SK-N-SH (cell line): Measurements from ENCODE around the gene MCC. TPM values are rescaled to one million over a fixed set of nuclear protein-coding genes. Genes with fewer than 3 reads are reported as not detected.
A peak's percentile ranks its signal among the peaks of the same experiment; 100 is the strongest.

Source experiments
- CTCF ChIA-PET: fragments of 300-600, 350-600 bp; formaldehyde crosslinking; extraction: SDS; loops from one replicate; lab custom pipeline; 2021; lab: Yijun Ruan, JAX
- POLR2A ChIA-PET: fragments of 350-600 bp; sonication (Branson Sonifier 250); formaldehyde crosslinking; extraction: SDS; loops from one replicate; lab custom pipeline; 2020; ENCODE audit warnings: antibody characterized with exemption, inconsistent platforms; lab: Yijun Ruan, JAX
- DNase-seq: peaks from one replicate; pipeline ENCODE4 v3.0.0; 2012
- H2AFZ ChIP-seq: fragments of 200-600 bp; sonication (generic); 2 replicates; pipeline ENCODE4 v1.8.1; 2016; ENCODE audit warnings: antibody characterized with exemption, mild to moderate bottlenecking, low read depth
- H3F3A ChIP-seq: fragments of 200-600 bp; sonication (generic); replicated peaks from 2 replicates; pipeline ENCODE3; 2016; ENCODE audit warnings: antibody characterized with exemption, mild to moderate bottlenecking; ENCODE audit not compliant: insufficient read depth
- H3K27ac ChIP-seq, 2 experiments: fragments of 200-500 bp in 1 of 2; fragments of 200-600 bp in 1 of 2; sonication (Bioruptor generic) in 1 of 2; sonication (generic), shearing (Covaris generic) in 1 of 2; 2 replicates each; pipeline versions ENCODE4 v1.5.1 to v1.6.1; 2014 to 2016; ENCODE audit warnings: low read depth in 2 of 2, inconsistent platforms in 1 of 2, low read length in 1 of 2, mild to moderate bottlenecking in 1 of 2, mixed read lengths in 1 of 2
- H3K27me3 ChIP-seq: fragments of 200-600 bp; sonication (generic), shearing (Covaris generic); 2 replicates; pipeline ENCODE4 v1.6.1; 2016; ENCODE audit warnings: mixed run types; ENCODE audit not compliant: insufficient read depth
- H3K36me3 ChIP-seq, 2 experiments: fragments of 200-500 bp in 1 of 2; fragments of 200-600 bp in 1 of 2; sonication (Bioruptor generic) in 1 of 2; sonication (generic) in 1 of 2; replicated peaks in 1 of 2; 2 replicates each; pipeline versions ENCODE3 to v1.5.1; 2014 to 2016; ENCODE audit warnings: low read length in 1 of 2, mild to moderate bottlenecking in 1 of 2; ENCODE audit not compliant: insufficient read depth in 2 of 2, control insufficient read depth in 1 of 2
- H3K4me1 ChIP-seq, 2 experiments: fragments of 200-500 bp in 1 of 2; fragments of 200-600 bp in 1 of 2; sonication (Bioruptor generic) in 1 of 2; sonication (generic), shearing (Covaris generic) in 1 of 2; 2 replicates each; pipeline versions ENCODE4 v1.5.1 to v1.6.1; 2014 to 2016; ENCODE audit warnings: low read depth in 1 of 2, low read length in 1 of 2, mixed run types in 1 of 2; ENCODE audit not compliant: insufficient read depth in 2 of 2, control insufficient read depth in 1 of 2
- H3K4me2 ChIP-seq: fragments of 200-600 bp; sonication (generic), shearing (Covaris generic); 2 replicates; pipeline ENCODE4 v1.6.1; 2017; ENCODE audit warnings: mixed run types
- H3K4me3 ChIP-seq, 2 experiments: fragments of 200-500 bp in 1 of 2; fragments of 200-600 bp in 1 of 2; sonication (Bioruptor generic) in 1 of 2; sonication (generic), shearing (Covaris generic) in 1 of 2; 2 replicates each; pipeline versions ENCODE4 v1.5.1 to v1.8.1; 2014 to 2016; ENCODE audit warnings: low read depth in 2 of 2, inconsistent platforms in 1 of 2, low read length in 1 of 2, mild to moderate bottlenecking in 1 of 2, mixed read lengths in 1 of 2, moderate library complexity in 1 of 2
- H3K79me2 ChIP-seq: fragments of 200-600 bp; sonication (generic); 2 replicates; pipeline ENCODE4 v1.8.1; 2017; ENCODE audit warnings: mild to moderate bottlenecking; ENCODE audit not compliant: insufficient read depth
- H3K9ac ChIP-seq: fragments of 200-600 bp; sonication (generic); 2 replicates; pipeline ENCODE4 v1.6.1; 2017; ENCODE audit warnings: mixed run types
- H3K9me2 ChIP-seq: fragments of 200-600 bp; sonication (generic); 2 replicates; pipeline ENCODE4 v1.6.1; 2017; ENCODE audit warnings: mixed run types
- H3K9me3 ChIP-seq: fragments of 200-600 bp; sonication (generic); 2 replicates; pipeline ENCODE4 v1.6.1; 2017; ENCODE audit warnings: mixed run types, mild to moderate bottlenecking, moderate library complexity
- H4K20me1 ChIP-seq: fragments of 200-600 bp; sonication (generic); 2 replicates; pipeline ENCODE4 v1.6.1; 2017; ENCODE audit warnings: mild to moderate bottlenecking, mixed run types; ENCODE audit not compliant: insufficient read depth
- ELF1 ChIP-seq: IDR thresholded peaks from 2 replicates; pipeline ENCODE4 v1.4.0; 2012
- EP300 ChIP-seq, 2 experiments: IDR thresholded peaks; 2 replicates each; pipeline versions ENCODE4 v1.4.0 to v1.6.1; 2012; ENCODE audit warnings: borderline replicate concordance in 1 of 2, low read depth in 1 of 2, low read length in 1 of 2
- EZH2phosphoT487 ChIP-seq: fragments of 200-600 bp; sonication (generic); IDR thresholded peaks from 2 replicates; pipeline ENCODE4 v1.6.1; 2017; ENCODE audit warnings: low read depth, mixed run types, mild to moderate bottlenecking, antibody characterized with exemption, moderate library complexity, borderline replicate concordance
- GABPA ChIP-seq: IDR thresholded peaks from 2 replicates; pipeline ENCODE4 v1.4.0; 2012; ENCODE audit warnings: low read depth, mild to moderate bottlenecking
- GATA2 ChIP-seq: sonication (generic); formaldehyde crosslinking; IDR thresholded peaks from 2 replicates; pipeline ENCODE4 v1.5.0; 2020; ENCODE audit warnings: mild to moderate bottlenecking, missing genetic modification reagents
- MXI1 ChIP-seq: IDR thresholded peaks from 2 replicates; pipeline ENCODE4 v1.6.1; 2012; ENCODE audit warnings: mild to moderate bottlenecking, low read depth, low read length, improper control_type of control experiment
- NFIC ChIP-seq: IDR thresholded peaks from 2 replicates; pipeline ENCODE4 v1.4.0; 2012; ENCODE audit warnings: borderline replicate concordance
- NRF1 ChIP-seq: IDR thresholded peaks from 2 replicates; pipeline ENCODE4 v1.6.1; 2012; ENCODE audit warnings: low read depth, mild to moderate bottlenecking, low read length
- RFX5 ChIP-seq: IDR thresholded peaks from 2 replicates; pipeline ENCODE4 v1.6.1; 2012; ENCODE audit warnings: mild to moderate bottlenecking, improper control_type of control experiment, low read length
- SIN3A ChIP-seq: IDR thresholded peaks from 2 replicates; pipeline ENCODE4 v1.6.1; 2012; ENCODE audit warnings: low read depth, mild to moderate bottlenecking, low read length, moderate library complexity, borderline replicate concordance
- SMC3 ChIP-seq: IDR thresholded peaks from 2 replicates; pipeline ENCODE4 v1.6.1; 2012; ENCODE audit warnings: low read depth, low read length, improper control_type of control experiment
- TCF12 ChIP-seq: IDR thresholded peaks from 2 replicates; pipeline ENCODE4 v1.4.0; 2012
- USF1 ChIP-seq: IDR thresholded peaks from 2 replicates; pipeline ENCODE4 v1.4.0; 2012; ENCODE audit warnings: low read depth, borderline replicate concordance
- USF2 ChIP-seq: fragments of 150-350 bp; IDR thresholded peaks from 2 replicates; pipeline ENCODE4 v1.6.1; 2017; ENCODE audit warnings: antibody characterized with exemption, low read length, low read depth, borderline replicate concordance
- YY1 ChIP-seq: IDR thresholded peaks from 2 replicates; pipeline ENCODE4 v1.4.0; 2012; ENCODE audit warnings: low read depth, mild to moderate bottlenecking
- ZBTB33 ChIP-seq: IDR thresholded peaks from 2 replicates; pipeline ENCODE4 v1.4.0; 2012; ENCODE audit warnings: low read depth, borderline replicate concordance
- WGBS: methylation state at CpG from one replicate; pipeline ENCODE4 v1.1.6; 2017; ENCODE audit warnings: low lambda C conversion rate; 5-methylcytosine and 5-hydroxymethylcytosine counted together
- polyA plus RNA-seq, 3 experiments: library from polyadenylated mRNA; depleted of rRNA; stranded (reverse); fragments of >200 nt; gene quantifications; 2 replicates each; pipeline ENCODE4 v1.2.3, GENCODE V29; 2012
- TF ChIP-seq, protein P1 (sequence below): IDR thresholded peaks from 2 replicates; pipeline ENCODE4 v1.4.0; 2012; ENCODE audit warnings: low read depth
- TF ChIP-seq, protein P2 (sequence below): fragments of 150-350 bp; IDR thresholded peaks from 2 replicates; pipeline ENCODE4 v1.6.1; 2016; ENCODE audit warnings: mild to moderate bottlenecking, low read depth, low read length

MCC gene
- polyA plus RNA-seq, 1 of the 3 experiments (the other 2 are of a cell fraction), result 3.6 TPM

- Histone ChIP-seq H3F3A (no peaks in the 10 kb centered on the region), H4K20me1 (no peaks in the 10 kb centered on the region), H3K79me2 (no peaks in the 10 kb centered on the region), H3K4me1 (peaks cover 0 to 13% of the 10 kb centered on the region in 2 experiments; a peak in 2 of 4 replicates), H3K4me2 (no peak overlapping the region), H3K9me2 (no peaks in the 10 kb centered on the region), H2AFZ (no peak overlapping the region), H3K27me3 (no peaks in the 10 kb centered on the region), H3K9me3 (no peaks in the 10 kb centered on the region), H3K27ac (no peak overlapping the region), H3K4me3 (no peak overlapping the region), H3K9ac (no peak overlapping the region), H3K36me3 (no peaks in the 10 kb centered on the region)
- ChIA-PET CTCF (interaction anchor here (1.2 to 1.5 kb wide), 2 partner anchors 8 to 14 kb away, joined by 3 to 6 read pairs; no protein-coding TSS in a partner anchor), POLR2A (no interaction called here)
- DNase-seq, result no peak
- TF ChIP-seq, protein P1, sequence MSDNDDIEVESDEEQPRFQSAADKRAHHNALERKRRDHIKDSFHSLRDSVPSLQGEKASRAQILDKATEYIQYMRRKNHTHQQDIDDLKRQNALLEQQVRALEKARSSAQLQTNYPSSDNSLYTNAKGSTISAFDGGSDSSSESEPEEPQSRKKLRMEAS, result no peak
- TF ChIP-seq NFIC, result no peak
- no peak for TF ChIP-seq GABPA
- TF ChIP-seq USF2, result no peak
- no peak for TF ChIP-seq RFX5
- no peak for TF ChIP-seq TCF12
- TF ChIP-seq YY1, result no peak
- TF ChIP-seq SMC3, result no peak
- TF ChIP-seq, all 33 proteins: peak for 0
Measured at GRCh38 chr5:113132564-113132963, 355.7 kb downstream of the MCC start.

- Histone ChIP-seq H3K9me2 (no peaks in the 10 kb centered on the region), H3K9ac (no peak overlapping the region), H2AFZ (no peak overlapping the region), H3K79me2 (no peaks in the 10 kb centered on the region), H3K4me3 (no peak overlapping the region), H3F3A (no peaks in the 10 kb centered on the region), H3K27me3 (no peaks in the 10 kb centered on the region; the same call in 1 of the 2 replicates), H3K27ac (peak overlapping the region in 1 of 2 experiments; percentile 80; a peak in 2 of 4 replicates), H3K4me1 (peaks cover 0 to 29% of the 10 kb centered on the region in 2 experiments; a peak in 2 of 4 replicates), H4K20me1 (no peaks in the 10 kb centered on the region), H3K9me3 (no peaks in the 10 kb centered on the region), H3K4me2 (no peak overlapping the region), H3K36me3 (no peaks in the 10 kb centered on the region)
- CTCF ChIA-PET, result interaction anchor here (0.9 to 1.3 kb wide), 2 partner anchors 132 to 133 kb away, joined by 3 read pairs; no protein-coding TSS in a partner anchor
- POLR2A ChIA-PET, result interaction anchor here (0.9 kb wide), 1 partner anchor 10 kb away, joined by 3 read pairs; no protein-coding TSS in a partner anchor
- WGBS, result 65% methylated on average over 2 of the region's 2 CpGs
- TF ChIP-seq GATA2, result peak; percentile 84
- TF ChIP-seq YY1, result no peak
- TF ChIP-seq SIN3A, result no peak
- TF ChIP-seq NRF1, result no peak
- TF ChIP-seq USF2, result no peak
- TF ChIP-seq, protein P2, sequence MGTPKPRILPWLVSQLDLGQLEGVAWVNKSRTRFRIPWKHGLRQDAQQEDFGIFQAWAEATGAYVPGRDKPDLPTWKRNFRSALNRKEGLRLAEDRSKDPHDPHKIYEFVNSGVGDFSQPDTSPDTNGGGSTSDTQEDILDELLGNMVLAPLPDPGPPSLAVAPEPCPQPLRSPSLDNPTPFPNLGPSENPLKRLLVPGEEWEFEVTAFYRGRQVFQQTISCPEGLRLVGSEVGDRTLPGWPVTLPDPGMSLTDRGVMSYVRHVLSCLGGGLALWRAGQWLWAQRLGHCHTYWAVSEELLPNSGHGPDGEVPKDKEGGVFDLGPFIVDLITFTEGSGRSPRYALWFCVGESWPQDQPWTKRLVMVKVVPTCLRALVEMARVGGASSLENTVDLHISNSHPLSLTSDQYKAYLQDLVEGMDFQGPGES, result no peak
- no peak for TF ChIP-seq ELF1
- TF ChIP-seq NFIC, result no peak
- TF ChIP-seq EP300 (IDR thresholded peaks at IDR 0.05; ENCODE audit: borderline replicate concordance in 1 of 2, low read depth in 1 of 2, low read length in 1 of 2), result peak in 1 of 2 experiments; percentile 25; a peak in 1 of 4 replicates
- no peak for TF ChIP-seq TCF12
- TF ChIP-seq MXI1, result no peak
- no peak for TF ChIP-seq USF1
- TF ChIP-seq EZH2phosphoT487, result no peak
- TF ChIP-seq ZBTB33, result no peak
- DNase-seq, result no peak
Measured at GRCh38 chr5:113128641-113129330, 359.5 kb downstream of the MCC start.
